GM19438 (cell line): Measurements from ENCODE around the gene TXN2.
A peak's percentile ranks its signal among the peaks of the same experiment; 100 is the strongest.
"Not testable (repeated sequence)": the region's sequence is repeated elsewhere in the genome, so short reads cannot be mapped to it uniquely, and the experiment has no call there.

Experiments used
- ATAC-seq: cut with Tn5 transposase; IDR thresholded peaks from one replicate; pipeline ENCODE4 v1.9.1; 2021; ENCODE audit warnings: low read depth; ENCODE audit not compliant: unreplicated experiment

TXN2 gene

DNA sequence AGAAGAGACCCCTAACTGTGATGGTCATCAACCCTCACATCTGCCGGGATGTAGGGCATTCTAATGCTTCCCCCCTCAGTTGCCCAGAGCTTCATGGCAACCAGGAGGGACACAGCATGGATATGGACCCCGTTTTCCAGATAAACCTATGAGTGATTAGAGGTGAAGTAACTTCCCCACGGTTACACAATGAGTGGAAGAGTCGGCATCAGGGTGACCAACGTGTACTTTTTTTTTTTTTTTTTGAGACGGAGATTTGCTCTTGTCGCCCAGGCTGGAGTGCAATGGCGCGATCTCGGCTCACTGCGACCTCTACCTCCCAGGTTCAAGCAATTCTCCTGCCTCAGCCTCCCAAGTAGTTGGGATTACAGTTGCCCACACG, 25.0 kb downstream of the TXN2 start:
- ATAC-seq: no peak

GRCh38 chr22:36455571-36456463, 25.6 kb downstream of the TXN2 start:
- ATAC-seq: no peak

- ATAC-seq: peak; percentile 45
Observed at GRCh38 chr22:36454916-36455570, 26.4 kb downstream of the TXN2 start.

DNA sequence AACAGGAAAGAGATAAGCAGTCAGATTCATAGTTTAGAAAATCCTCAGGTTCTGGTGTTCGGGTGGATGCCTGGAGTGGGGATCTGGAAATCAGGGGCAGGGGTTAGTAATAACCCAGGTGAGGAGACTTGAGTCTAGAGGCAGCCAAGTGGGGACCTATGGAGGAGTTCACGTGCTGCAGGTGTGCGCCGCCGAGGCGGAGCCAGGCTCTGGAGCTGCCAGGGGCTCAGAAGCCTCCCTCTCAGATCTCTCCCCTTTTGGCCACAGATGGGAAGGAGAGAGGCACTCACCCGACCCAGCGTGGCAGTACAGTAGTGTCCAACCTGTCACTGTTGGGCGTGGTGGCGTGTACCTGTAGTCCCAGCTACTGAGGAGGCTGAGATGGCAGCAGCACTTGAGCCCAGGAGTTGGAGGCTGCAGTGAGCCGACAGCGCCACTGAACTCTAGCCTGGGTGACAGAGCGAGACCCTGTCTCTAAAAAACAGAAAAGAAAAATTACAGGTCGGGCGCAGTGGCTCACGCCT, 27.5 kb downstream of the TXN2 start:
- ATAC-seq: no peak

DNA sequence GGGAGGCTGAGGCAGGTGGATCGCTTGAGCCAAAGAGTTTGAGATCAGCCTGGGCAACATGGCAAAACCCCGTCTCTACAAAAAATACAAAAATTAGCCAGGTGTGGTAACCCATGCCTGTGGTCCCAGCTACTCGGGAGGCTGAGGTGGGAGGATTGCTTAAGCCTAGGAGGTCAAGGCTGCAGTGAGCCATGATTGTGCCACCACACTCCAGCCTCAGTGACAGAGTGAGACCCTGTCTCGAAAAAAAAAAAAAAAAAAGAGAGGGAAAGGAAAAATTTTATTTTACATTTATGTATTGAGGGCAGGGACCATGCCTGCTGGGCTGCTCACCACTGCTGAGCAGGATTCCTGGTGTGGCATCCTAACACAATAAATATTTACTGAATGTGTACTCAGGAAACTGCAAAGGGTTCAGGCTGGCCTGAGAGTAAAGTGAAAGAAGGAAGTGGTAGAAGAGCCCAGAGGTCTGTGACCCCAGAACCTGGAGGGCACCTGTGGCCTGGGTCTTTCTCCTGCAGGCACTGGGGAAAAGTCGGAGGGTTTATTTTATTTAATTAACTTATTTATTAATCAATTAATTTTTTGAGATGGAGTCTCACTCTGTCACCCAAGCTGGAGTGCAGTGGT, 28.3 kb downstream of the TXN2 start:
- not testable (repeated sequence) for ATAC-seq

GRCh38 chr22:36452250-36452977, 29.0 kb downstream of the TXN2 start:
- ATAC-seq: no peak

DNA sequence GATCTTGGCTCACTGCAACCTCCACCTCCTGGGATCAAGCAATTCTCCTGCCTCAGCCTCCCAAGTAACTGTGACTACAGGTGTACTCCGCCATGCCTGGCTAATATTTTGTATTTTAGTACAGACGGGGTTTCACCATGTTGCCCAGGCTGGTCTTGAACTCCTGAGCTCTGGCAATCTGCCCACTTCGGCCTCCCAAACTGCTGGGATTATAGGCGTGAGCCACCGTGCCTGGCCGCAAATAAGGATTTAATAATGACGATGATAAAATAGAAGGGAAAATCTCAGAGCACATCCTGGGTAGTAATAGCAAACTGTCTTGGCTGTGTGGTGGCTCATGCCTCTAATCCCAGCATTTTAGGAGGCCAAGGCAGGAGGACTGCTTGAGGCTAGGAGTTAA, 30.5 kb downstream of the TXN2 start:
- not testable (repeated sequence) for ATAC-seq

DNA sequence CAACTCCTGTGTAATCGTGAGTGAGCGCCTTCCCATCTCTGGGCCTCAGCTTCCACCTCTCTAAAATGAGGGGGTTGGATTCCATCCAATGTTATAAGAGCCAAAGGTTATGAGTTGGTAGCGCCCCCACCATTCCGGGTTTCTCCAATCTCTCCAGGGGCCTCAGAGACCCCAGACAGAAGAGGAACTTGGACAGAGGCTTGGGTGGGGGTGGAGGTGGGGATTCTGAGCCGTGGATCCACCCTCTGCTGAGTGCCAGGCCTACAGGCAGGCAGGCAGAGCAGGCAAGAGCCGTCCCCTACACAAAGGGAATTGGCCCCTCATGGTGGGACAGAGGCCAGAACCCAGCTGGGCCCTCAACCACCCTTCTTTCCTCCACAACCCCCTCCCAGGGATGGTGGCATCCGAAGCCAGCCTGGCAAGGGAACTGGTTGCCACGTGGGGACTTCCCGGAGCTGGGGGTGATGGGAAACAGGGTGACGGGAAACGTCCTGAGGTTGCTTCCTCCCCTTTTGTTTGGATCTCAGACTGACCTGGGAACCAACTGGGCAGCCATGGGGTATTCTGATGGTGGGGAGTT, 31.8 kb downstream of the TXN2 start:
- no peak for ATAC-seq

DNA sequence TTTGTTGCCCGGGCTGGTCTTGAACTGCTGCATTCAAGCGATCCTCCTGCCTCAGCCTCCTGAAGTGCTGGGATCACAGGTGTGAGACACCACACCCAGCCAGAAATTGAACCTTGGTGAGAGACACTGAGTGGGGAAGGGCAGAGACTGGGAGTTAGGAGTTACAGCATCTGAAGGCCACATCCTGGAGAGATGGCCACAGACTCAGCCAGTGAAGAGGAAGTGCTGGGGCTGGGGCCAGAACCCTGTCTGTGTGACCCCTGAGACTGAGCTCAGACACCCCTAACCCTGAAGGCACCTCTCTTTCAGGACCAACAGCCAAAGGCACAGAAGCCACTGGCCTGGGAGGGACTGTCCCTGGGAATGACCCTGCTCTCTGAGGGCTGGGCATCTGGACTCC, 33.8 kb downstream of the TXN2 start:
- ATAC-seq: no peak

- ATAC-seq: no peak
Observed at GRCh38 chr22:36445158-36445668, 36.2 kb downstream of the TXN2 start.

DNA sequence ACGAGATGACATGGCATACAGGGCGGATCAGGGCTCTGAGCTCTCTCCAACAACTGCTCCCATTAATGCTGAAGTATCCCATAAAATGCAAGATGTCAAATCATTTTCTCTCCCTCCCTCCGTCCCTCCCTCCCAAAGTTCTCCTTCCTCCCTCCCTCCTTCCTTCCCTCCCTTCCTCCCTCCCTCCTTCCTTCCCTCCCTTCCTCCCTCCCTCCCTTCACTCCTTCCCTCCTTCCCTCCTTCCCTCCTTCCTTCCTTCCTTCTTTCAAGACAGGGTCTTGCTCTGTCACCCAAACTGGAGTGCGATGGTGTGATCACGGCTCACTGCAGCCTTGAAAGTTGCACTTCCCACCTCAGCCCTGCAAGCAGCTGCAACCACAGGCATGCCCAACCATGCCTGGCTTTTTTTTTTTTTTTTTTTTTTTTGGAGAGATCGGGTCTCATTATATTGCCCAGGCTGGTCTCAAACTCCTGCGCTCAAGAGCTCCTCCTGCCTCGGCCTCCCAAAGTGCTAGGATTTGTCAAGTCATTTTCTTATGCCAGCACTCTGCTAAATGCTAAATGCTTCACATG, 38.2 kb downstream of the TXN2 start:
- no peak for ATAC-seq

DNA sequence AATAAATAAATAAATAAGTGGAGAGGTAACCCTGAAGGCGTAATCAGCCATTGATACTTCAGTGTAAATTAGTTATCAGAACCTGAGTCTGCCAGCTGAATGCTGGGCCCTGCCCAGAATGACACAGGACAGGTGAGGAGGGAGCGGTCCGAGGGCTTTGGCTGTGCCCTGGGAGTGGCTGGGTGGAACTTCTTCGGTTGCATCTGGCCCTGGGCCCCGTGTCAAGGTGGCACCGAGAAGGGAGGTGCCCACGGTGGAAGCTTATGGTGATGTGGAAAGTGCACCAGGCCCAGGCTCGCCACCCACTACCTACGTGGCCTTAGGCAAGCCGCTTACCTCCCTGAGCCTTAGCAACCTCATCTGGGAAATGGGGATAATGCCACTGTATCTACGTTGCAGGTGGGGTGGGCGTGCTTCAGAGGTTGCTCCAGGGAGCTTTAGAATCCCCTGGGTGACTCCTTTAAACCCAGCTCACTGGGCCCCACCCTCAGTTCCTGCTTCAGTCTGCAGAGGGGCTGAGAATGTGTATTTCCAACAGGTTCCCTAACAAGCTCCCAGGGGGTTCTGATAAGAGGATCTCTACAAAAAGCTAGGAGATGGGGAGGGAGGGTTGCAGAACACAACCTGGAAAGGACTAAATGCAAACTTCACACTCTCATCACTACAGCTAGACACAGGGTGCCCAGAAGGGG, 38.8 kb downstream of the TXN2 start:
- no peak for ATAC-seq

GRCh38 chr22:36440429-36441002, 40.9 kb downstream of the TXN2 start:
- ATAC-seq: no peak

GRCh38 chr22:36439481-36440271, 41.8 kb downstream of the TXN2 start:
- no peak for ATAC-seq

DNA sequence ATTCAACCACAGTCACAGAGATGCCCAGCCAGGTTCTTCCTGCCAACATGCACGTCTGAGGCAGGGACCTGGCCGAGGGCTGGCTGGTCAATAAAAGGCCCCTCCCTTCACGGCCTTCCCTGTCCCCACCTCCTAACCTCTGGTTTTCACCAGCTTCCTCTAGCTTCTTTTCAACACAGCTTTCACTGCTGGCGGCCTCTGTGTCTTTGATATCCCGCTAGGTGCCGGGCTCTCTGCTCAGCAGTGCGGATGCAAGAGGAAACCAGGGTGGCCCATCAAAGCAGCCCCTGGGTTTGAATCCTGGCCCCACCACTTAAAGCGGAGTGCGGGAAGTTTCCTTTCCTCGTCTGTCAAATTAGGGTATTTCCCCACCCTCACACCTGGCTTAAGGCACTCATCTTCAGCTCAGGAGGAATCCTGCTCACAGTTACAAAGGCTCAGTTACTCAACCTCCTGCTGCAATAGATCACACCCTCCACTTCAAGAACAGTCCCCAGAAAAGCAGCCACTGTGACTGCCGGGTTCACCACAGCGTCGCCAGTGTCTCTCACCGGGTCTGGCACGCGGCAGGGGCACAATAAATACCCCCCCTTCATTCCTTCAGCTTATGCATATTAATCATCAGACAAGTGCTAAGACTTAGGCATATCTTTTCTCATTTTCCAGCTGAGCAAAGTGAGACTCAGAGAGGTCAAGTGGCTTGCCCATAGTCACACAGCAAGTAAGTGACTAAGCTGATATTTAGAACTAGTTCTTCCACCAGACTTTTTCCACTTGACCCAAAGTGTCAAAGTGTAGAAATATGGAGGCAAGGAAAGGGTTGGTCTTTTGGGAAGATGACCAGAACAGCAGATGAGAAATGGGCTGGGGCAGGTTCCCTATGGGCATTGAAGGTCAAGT, 45.7 kb downstream of the TXN2 start:
- peak; percentile 61 for ATAC-seq

DNA sequence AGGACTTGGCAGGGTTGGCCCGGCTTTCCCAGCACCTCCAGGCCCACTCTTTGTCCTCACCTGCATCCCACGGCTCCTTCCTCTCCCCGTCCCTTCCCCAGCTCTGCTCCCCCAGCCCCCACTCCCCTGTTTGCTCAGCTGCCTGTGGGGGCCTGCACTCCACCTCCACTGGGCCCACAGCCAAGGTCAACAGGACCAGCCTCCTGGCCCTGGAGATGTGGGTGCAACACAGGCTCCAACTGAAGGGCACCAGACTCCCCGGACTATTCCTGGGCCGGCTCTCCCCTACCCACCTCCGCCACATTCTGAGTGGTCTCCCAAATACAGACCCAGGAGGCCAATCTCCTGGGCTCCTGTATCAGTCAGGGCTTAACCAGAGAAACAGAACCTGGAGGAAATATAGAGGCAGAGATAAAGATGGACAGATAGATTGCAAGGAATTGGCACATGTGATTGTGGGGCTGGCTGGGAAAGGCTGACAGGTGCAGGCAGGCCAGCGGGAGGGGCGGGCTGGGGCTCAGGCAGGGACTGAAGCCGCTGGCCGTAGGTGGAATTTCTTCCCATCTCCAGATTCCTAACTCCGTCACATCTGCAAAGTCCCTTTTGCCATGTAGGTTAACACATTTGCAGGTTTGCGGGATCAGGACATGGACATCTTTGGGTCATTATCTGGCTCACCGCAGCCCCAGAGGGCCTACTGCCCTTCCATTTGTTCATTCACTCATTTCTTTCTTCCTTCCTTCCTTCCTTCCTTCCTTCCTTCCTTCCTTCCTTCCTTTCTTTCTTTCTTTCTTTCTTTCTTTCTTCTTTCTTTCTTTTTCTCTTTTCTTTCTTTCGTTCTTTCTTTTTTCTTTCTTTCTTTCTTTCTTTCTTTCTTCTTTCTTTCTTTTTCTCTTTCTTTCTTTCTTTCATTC, 47.9 kb downstream of the TXN2 start:
- ATAC-seq: no peak
